OCI-LY7 (cell line): ENCODE measurements around the gene SRGAP3.

Experiments
- CTCF ChIP-seq: fragments of 200-600 bp; sonication (generic); conservative IDR thresholded peaks from 2 replicates; pipeline ENCODE4 v1.5.1; 2014; ENCODE audit warnings: mild to moderate bottlenecking, antibody characterized with exemption, low read length, moderate library complexity, mixed read lengths
- EZH2phosphoT487 ChIP-seq: fragments of 200-600 bp; sonication (generic); IDR thresholded peaks from 2 replicates; pipeline ENCODE4 v1.6.1; 2018; ENCODE audit warnings: low read depth, borderline replicate concordance, mild to moderate bottlenecking, mixed run types, antibody characterized with exemption, low read length, moderate library complexity, mixed read lengths

DNA sequence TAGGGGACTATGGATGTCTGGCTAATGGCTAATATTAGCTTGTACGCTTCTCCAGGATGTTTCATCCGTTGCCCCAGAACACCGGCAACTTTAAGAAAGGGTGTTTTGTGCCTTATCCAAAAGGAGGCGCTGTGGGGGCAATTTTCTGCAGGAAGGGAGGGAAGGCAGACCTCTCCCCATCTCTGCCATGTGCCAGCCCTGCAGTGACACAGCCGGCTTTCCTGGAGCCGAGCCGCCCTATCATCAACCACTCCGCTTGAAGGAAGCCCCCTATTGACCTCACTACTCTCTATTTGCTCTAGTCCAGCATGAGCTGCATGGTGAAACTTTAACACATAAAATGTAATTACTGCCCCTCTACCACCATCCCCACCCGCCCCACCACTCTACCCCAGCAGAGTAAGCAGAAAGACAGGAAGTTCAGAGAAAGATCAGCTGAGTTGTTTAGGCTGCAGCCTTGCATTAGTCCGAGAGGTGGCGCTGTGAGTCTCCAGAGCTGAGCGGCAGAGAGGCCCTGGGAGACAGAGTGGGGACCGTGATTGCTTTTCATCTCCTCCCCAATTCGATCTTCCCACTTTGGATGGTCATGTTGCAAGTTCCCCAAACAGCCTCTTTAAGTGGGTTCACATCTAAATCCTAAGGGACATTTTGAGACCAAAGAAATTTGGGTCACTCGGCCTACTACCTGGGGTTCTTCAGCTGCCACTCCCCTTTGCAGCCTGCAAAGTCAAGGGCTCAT lies 261.6 kb downstream of the SRGAP3 start:
- peak; percentile 83 for TF ChIP-seq CTCF
- no peak for TF ChIP-seq EZH2phosphoT487
